ENCODE data around the gene NAP1L4.

Gene NAP1L4

DNA sequence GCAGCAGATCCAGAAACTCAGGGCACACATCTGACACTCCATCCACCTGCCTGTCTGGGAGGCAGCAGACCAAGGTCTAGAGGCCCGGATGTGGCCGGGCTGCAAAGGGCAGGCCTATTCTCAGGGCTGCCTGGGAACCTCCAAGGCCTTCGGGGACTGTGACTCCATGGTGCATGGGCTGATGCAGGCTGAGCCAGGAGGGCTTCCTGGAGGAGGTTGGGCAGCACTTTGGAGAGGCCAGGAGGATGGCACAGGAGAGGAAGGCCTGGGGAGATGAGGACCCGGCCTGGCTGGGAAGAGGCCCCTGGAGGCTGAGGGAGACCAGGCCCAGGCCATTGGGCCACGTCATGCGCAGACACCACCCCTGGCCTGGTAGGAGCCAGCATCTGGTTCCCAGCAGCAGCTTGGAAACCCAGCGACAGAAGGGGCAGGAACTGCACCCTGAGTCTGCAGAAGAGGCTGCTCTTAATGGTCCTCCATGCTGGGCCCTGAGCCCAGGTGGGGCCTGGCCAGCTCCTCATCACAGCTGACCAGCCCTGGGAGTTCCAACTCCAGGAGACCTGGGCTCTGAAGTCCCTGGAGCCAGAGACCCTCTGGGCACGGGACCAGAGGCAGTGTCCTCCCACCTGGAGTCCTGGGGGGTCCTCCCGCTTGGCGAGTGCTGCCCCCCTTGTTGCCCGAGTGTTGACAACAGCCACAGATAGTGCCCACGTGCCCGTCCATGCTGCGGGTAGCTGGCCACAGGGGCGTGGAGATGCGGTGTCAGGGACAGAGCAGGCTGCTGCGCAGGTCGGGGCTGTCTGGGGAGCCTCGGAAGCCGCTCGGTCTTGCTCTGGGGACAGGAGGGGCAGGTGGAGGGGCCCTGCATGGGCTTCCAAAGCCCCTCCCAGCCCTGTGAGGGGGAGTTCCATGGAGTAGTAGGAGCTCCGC is 68.4 kb downstream of the NAP1L4 start:
- no peak for DNase-seq (ENCODE audit: low read depth in 2 of 2)

DNA sequence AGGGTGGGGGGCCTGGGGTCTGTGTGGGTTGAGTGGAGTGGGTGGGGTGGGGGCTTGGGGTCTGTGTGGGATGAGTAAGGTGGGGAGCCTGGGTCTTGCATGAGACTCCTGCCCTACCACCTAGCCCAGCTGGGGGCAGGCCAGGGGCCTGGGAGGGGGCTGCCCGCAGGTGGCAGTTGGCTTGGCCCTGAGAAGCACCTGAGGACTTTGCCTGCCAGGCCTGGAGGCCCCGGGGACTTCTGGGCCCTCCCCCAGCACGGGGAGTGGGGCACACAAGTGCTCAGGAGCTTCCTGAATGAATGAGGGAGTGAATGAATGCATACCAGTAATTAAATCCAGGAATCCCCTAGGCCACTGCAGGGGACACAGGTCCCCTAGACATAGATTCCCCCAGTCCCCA is 69.5 kb downstream of the NAP1L4 start:
- no peak for DNase-seq (ENCODE audit: low read depth in 2 of 2)

GRCh38 chr11:2921742-2922493 is 70.2 kb downstream of the NAP1L4 start:
- DNase-seq (ENCODE audit: low read depth in 2 of 2), result no peak

GRCh38 chr11:2921261-2921660 is 70.9 kb downstream of the NAP1L4 start:
- DNase-seq (ENCODE audit: low read depth in 2 of 2), result no peak

GRCh38 chr11:2920343-2920742 is 71.8 kb downstream of the NAP1L4 start:
- no peak for DNase-seq (ENCODE audit: low read depth in 2 of 2)

GRCh38 chr11:2919837-2920236 is 72.3 kb downstream of the NAP1L4 start:
- no peak for DNase-seq (ENCODE audit: low read depth in 2 of 2)

- no peak for DNase-seq (ENCODE audit: low read depth in 2 of 2)
Measured at GRCh38 chr11:2919188-2919587, 72.9 kb downstream of the NAP1L4 start.

DNA sequence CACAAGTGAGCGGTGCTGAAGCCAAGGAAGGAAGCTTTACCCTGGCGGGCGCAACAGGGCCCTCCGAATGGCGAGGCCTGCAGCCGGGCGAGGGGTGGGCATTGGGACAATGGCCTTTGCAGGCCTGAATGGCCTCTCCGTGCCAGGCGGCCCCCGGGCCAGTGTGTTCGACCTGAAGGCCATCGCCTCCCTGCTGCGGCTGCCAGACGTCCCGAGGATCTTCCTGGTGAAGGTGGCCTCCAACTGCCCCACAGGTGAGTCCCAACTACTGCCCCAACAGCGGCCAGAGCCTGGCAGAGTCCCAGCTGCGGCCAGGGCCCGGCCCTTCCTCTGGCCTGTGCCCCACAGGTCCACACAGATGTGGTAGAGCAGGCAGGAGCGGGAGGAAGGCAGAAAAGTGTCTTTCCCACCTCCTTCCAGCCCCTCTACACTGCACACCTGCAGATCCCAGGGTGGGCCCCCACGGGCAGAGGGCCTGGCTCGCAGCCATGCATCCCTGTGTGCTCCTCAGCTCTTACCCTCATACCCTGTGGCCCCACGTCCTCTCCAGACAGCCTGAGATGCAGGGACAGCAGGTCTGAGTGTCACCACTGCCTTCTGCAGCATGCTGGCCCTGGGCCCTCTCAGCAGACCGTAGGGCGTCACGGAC is 74.2 kb downstream of the NAP1L4 start:
- no peak for DNase-seq (ENCODE audit: low read depth in 2 of 2)

DNA sequence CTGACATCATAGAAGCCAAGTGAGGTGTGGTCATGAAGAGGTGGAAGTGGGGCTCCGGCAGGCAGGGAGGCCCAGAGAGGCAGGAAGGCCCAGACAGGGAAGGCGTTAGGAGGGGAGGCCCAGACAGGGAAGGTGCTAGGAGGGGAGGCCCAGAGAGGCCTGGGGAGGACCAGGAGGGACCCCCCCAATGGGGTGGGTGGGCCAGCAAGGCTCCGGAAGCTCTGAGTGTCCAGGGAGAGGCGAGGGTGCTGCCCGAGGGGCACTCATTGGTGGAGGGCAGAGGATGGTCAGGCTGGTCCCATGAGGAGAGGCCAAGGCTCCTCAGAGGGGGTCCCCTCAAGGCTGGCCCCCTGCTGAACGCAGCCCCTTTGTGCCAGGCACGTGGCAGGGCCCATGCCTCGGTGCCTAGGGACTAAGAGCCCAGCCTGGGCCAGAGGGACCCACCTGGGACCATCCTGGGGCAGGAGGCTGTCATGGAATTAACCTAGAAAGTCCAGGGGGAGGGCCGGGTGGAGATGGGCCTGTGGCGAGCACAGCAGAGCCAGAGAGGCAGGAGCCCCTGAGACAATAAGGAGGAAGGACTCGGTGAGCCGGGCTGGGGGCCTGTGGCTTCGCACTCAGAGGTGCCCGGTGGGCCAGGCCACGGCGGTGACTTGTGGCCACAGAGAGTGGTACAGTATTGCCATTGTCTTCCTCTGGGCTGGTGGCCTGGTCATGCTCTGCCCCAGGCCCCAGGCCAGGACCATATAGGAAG is 75.1 kb downstream of the NAP1L4 start:
- no peak for DNase-seq (ENCODE audit: low read depth in 2 of 2)

DNA sequence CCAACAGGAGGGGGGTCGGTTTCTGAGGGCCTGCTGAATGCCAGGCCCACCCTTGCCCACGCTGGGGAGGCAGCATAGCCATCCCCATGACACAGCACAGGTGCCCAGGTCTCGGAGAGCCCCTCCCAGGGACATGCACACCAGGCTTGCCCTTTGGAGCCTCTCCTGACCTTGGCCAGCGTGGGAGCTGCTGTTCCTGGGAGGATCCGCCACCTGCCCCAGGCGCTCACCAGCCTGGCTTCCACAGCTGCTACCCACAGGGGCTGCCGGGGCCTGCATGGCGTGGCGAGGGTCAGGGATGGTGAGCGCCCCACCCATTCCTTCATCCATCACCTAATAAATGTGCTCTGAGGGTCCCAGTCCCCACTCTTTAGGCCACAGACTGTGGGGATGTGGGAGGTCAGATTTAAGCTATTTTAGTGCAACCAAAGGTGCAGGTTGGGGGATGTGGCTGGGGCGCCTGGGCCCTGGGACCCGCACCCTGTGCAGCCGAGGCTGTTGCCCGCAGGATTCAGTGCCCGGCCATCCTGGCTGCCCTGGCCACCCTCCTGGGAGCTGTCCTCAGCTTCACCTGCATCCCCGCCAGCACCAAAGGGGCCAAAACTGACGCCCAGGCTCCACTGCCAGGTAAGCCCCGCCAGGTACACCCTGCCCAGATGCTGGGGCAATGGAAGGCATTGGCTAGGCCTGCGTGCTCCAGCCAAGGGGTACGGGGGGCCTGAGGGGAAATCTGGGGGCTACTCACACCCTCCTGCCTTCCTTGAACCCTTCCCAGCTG is 75.8 kb downstream of the NAP1L4 start:
- DNase-seq (ENCODE audit: low read depth in 2 of 2), result no peak

DNA sequence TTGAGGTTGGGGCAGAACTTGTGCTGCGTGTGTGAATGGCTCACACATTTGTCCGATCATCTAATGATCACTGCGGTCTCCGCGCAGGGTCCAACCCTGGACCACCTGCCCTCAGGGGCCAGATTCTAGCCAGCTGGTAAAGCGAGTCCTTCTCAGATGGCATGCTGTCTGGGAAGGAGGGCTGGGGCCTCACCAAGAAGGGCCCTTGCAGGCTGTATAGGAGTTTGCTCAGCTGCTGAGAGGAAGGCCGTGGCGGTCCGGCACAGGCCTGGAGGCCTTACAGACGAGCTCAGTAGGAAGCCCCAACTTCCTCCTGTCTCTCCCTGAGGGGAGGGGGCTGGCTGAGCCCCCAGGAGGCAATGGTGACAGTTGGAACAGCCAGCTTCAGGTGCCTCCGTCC is 76.7 kb downstream of the NAP1L4 start:
- DNase-seq (ENCODE audit: low read depth in 2 of 2), result no peak

- no peak for DNase-seq (ENCODE audit: low read depth in 2 of 2)
Measured at GRCh38 chr11:2914455-2915195, 77.5 kb downstream of the NAP1L4 start.

DNA sequence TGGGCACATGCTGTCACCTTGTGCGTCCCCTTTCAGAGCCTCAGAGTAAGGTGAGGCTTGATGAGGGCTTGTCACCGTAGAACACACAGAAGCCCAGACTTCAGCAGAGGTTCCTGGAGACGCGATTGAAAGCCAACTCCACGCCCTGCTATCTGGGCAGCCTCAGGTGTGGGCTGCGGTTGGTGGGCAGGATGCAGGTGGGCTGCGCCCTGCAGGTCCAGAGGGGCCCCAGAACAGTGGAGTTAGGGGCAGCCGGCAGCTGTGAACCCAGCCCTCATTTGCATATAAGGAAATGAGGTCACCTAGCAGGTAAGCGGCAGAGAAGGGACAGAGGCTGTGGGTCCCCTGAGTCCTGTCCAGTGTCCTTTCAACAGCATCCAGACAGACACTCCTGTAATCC is 78.4 kb downstream of the NAP1L4 start:
- DNase-seq (ENCODE audit: low read depth in 2 of 2), result no peak

- no peak for DNase-seq (ENCODE audit: low read depth in 2 of 2)
Measured at GRCh38 chr11:2913019-2913431, 79.1 kb downstream of the NAP1L4 start.

GRCh38 chr11:2912498-2912897 is 79.6 kb downstream of the NAP1L4 start:
- DNase-seq (ENCODE audit: low read depth in 2 of 2), result no peak

- no peak for DNase-seq (ENCODE audit: low read depth in 2 of 2)
Measured at GRCh38 chr11:2911785-2912391, 80.2 kb downstream of the NAP1L4 start.

DNA sequence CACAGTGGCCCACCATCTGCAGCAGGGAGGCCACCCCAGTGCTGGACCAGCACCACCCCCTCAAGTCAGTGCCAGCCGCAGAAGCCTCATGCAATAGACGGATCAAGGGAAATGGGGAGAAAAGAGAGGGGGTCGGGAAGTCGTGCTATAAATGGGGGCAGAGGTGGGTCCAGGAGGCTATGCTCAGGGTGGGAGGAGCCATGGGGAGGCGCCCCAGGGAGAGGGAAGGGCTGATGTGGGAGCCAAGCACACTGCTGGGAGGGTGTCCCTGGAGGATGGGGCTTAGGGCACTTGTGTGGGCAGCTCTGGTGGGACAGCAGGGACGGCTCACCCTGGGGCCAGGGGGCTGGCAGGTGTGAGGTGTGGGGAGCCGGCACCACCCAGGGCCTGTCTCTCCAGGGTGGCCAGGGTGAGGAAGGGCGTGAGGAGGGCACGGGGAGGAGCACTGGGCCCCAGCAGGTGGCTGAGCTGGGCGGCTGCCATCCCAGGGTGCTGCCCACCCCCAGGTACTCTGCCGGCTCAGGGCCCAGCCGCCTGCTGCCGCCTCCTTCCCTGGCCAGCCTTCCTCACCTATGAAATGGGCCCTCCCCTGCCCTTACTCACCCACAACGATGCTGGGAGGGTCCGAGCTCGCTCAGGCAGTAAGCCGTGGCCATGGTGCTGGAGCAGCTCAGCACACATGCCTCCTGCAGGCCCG is 80.9 kb downstream of the NAP1L4 start:
- DNase-seq (ENCODE audit: low read depth in 2 of 2), result no peak

DNA sequence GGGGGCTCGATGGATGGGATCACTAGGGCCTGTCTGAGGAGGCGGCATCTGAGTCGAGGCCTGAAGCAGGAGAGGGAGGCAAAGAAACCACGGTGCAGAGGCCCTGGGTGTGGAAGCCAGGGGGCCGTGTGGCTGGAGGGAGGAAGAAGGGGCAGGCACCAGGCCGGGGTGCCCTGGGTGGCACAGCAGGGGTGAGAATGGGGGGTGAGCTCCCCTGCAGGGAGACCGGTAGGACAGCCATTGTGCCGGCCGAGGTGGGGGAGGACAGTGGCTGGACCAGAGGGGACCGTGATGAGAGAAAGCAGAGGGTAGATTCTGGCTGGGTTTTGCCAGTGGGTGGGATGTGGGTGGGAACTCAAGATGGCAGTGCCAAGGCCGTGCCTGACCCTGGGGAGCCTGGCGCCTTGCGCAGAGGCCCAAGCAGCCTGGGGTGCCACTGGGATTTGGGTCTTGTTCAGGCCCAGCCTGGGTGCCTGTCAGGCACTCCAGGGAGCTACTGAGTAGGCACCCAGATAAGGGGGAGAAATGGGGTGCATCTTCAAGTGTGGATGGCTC is 81.7 kb downstream of the NAP1L4 start:
- no peak for DNase-seq (ENCODE audit: low read depth in 2 of 2)

Measured in stimulated activated CD8-positive, alpha-beta memory T cell treated with anti-CD3 and anti-CD28 coated beads, Interleukin-15, amount 100 ng/mL, for 4 hours (primary cell).